Activated T-cell treated with anti-CD3 and anti-CD28 coated beads, Interleukin-2, amount 50 U/mL, for 72 hours (primary cell): ENCODE measurements around the gene DENND1A. TPM values are rescaled to one million over a fixed set of nuclear protein-coding genes. Genes with fewer than 3 reads are reported as not detected.
A peak's percentile ranks its signal among the peaks of the same experiment; 100 is the strongest.

Source experiments
- ATAC-seq, 2 donors: fragments of 150-1000 bp; cut with Tn5 transposase; replicated peaks in 1 of 2; 2 replicates each; pipeline ENCODE4 v1.10.0; 2021; ENCODE audit warnings: moderate library complexity in 2 of 2, mild to moderate bottlenecking in 1 of 2
- DNase-seq, 2 donors: peaks; one replicate each; pipeline ENCODE4 v3.0.0; 2021 to 2022; ENCODE audit warnings: mixed read lengths in 1 of 2
- H3K27ac Mint-ChIP-seq: one replicate; pipeline ENCODE4 v1.8.0; 2022; ENCODE audit warnings: mild to moderate bottlenecking, moderate library complexity, mixed read lengths
- H3K27me3 Mint-ChIP-seq: one replicate; pipeline ENCODE4 v1.8.0; 2022; ENCODE audit warnings: low read depth, mixed read lengths
- H3K36me3 Mint-ChIP-seq, 2 donors: one replicate each; pipeline ENCODE4 v1.8.0; 2022; ENCODE audit warnings: mixed read lengths in 2 of 2, mild to moderate bottlenecking in 1 of 2; ENCODE audit not compliant: insufficient read depth in 2 of 2
- H3K4me1 Mint-ChIP-seq: one replicate; pipeline ENCODE4 v1.8.0; 2022; ENCODE audit warnings: low read depth, mixed read lengths
- H3K4me3 Mint-ChIP-seq, 2 donors: one replicate each; pipeline ENCODE4 v1.8.0; 2022; ENCODE audit warnings: mild to moderate bottlenecking in 2 of 2, mixed read lengths in 2 of 2, moderate library complexity in 2 of 2
- H3K9me3 Mint-ChIP-seq, 2 donors: one replicate each; pipeline ENCODE4 v1.8.0; 2022; ENCODE audit warnings: mixed read lengths in 2 of 2
- total RNA-seq, 2 donors: library from RNA; stranded (reverse); gene quantifications; one replicate each; pipeline ENCODE4 v1.2.3, GENCODE V29; 2022

The DENND1A gene
- total RNA-seq, 2 donors from 2014 or later: 18.3 to 18.5 TPM

GRCh38 chr9:123350590-123351310, 579.2 kb downstream of the DENND1A start:
- no peak for DNase-seq
- Mint-ChIP-seq H3K4me1 (peaks cover 7% of the 10 kb centered on the region), H3K27me3 (peaks cover 8% of the 10 kb centered on the region), H3K27ac (no peak overlapping the region), H3K36me3 (no peaks in the 10 kb centered on the region), H3K4me3 (no peak overlapping the region), H3K9me3 (no peaks in the 10 kb centered on the region)
- ATAC-seq: no peak

- DNase-seq: peak; percentile 72 to 79
- no peaks in the 10 kb centered on the region for H3K9me3 Mint-ChIP-seq
- peak; percentile 81 to 84 for ATAC-seq
- no peak overlapping the region for H3K4me3 Mint-ChIP-seq
- H3K36me3 Mint-ChIP-seq: no peaks in the 10 kb centered on the region
- peaks cover 8% of the 10 kb centered on the region for H3K27me3 Mint-ChIP-seq
- H3K4me1 Mint-ChIP-seq: peaks cover 7% of the 10 kb centered on the region
- no peak overlapping the region for H3K27ac Mint-ChIP-seq
Observed at GRCh38 chr9:123349691-123350480, 580.0 kb downstream of the DENND1A start.

DNA sequence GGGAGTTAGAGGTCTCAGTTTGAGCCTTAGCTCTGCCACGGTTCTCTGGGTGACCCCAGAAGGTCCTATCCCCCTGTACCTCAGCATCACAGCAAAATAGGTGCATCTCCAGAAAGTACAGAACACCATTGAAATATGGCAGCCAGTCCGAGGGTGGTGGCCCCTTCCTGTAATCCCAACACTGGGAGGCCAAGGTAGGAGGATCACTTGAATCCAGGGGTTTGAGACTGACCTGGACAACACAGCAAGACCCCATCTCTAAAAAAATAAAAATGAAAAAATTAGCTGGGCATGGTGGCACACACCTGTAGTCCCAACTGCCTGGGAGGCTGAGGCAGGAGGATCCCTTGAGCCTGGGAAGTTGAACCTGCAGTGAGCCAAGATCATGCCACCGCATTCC, 580.9 kb downstream of the DENND1A start:
- no peak for DNase-seq
- Mint-ChIP-seq H3K36me3 (no peaks in the 10 kb centered on the region), H3K27ac (no peak overlapping the region)

GRCh38 chr9:123348317-123348992, 581.5 kb downstream of the DENND1A start:
- ATAC-seq (no peak), DNase-seq (no peak)
- no peaks in the 10 kb centered on the region for H3K36me3 Mint-ChIP-seq
- H3K27ac Mint-ChIP-seq: no peak overlapping the region
- H3K4me3 Mint-ChIP-seq: no peak overlapping the region
- peaks cover 8% of the 10 kb centered on the region for H3K27me3 Mint-ChIP-seq
- H3K4me1 Mint-ChIP-seq: no peaks in the 10 kb centered on the region
- H3K9me3 Mint-ChIP-seq: no peaks in the 10 kb centered on the region

More for the DNA sequence above, 580.9 kb downstream of the DENND1A start:
- ATAC-seq: no peak
- no peaks in the 10 kb centered on the region for H3K9me3 Mint-ChIP-seq
- H3K4me1 Mint-ChIP-seq: peaks cover 3% of the 10 kb centered on the region
- peaks cover 8% of the 10 kb centered on the region for H3K27me3 Mint-ChIP-seq
- H3K4me3 Mint-ChIP-seq: no peak overlapping the region

GRCh38 chr9:123347289-123348060, 582.5 kb downstream of the DENND1A start:
- Mint-ChIP-seq H3K4me1 (no peaks in the 10 kb centered on the region), H3K36me3 (no peaks in the 10 kb centered on the region), H3K27ac (no peak overlapping the region), H3K4me3 (no peak overlapping the region), H3K9me3 (no peaks in the 10 kb centered on the region), H3K27me3 (peaks cover 3% of the 10 kb centered on the region)
- ATAC-seq (no peak), DNase-seq (no peak)

DNA sequence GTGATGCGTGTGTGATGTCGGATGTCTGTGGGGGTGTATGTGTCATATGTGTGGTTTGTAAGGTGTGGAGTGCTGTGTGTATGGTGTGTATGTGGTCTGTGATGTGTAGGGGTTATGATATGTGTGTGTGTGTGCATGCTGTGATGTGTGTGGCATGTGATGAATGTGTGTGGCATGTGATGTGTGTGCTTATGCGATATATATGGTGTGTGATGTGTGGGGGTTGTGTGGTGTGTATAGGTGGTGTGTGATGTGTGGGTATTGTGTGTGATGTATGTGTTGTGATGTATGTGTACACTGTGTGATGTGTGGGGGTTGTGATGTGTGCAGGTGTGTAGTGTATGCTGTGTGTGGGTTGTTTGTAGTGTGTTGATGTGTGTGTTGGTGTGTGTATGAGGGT, 583.1 kb downstream of the DENND1A start:
- no peak for ATAC-seq
- Mint-ChIP-seq H3K27me3 (no peaks in the 10 kb centered on the region), H3K27ac (no peak overlapping the region), H3K4me3 (no peak overlapping the region), H3K36me3 (no peaks in the 10 kb centered on the region), H3K4me1 (peaks cover 5% of the 10 kb centered on the region), H3K9me3 (no peaks in the 10 kb centered on the region)
- DNase-seq: no peak

DNA sequence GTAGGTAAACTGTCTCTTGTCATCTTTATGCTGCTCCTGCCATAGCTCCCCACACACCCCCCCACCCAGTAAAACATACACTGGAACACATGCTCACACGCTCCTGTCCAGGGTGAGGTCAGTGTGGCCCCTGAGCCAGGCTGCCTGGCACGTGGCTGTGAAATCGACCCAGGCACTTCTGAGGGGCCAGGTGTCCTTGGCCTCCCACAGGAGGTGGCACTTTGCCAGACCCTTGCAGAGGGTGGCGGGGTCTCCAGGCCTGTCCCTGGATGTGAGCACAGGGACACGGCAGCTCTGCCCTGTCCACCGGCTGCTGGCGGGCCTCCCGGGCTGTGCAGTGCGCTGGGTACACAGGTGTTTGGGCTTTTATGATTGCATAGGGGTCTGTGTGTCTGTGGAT, 583.9 kb downstream of the DENND1A start:
- ATAC-seq (no peak), DNase-seq (no peak)
- Mint-ChIP-seq H3K27ac (no peak overlapping the region), H3K36me3 (no peaks in the 10 kb centered on the region), H3K9me3 (no peaks in the 10 kb centered on the region), H3K4me1 (peaks cover 13% of the 10 kb centered on the region), H3K27me3 (no peaks in the 10 kb centered on the region), H3K4me3 (no peak overlapping the region)

- H3K36me3 Mint-ChIP-seq: no peaks in the 10 kb centered on the region
- H3K4me3 Mint-ChIP-seq: no peak overlapping the region
- ATAC-seq (no peak), DNase-seq (no peak)
- H3K27me3 Mint-ChIP-seq: no peaks in the 10 kb centered on the region
- no peaks in the 10 kb centered on the region for H3K9me3 Mint-ChIP-seq
- no peak overlapping the region for H3K27ac Mint-ChIP-seq
- H3K4me1 Mint-ChIP-seq: peaks cover 18% of the 10 kb centered on the region
Observed at GRCh38 chr9:123345567-123345955, 584.4 kb downstream of the DENND1A start.

DNA sequence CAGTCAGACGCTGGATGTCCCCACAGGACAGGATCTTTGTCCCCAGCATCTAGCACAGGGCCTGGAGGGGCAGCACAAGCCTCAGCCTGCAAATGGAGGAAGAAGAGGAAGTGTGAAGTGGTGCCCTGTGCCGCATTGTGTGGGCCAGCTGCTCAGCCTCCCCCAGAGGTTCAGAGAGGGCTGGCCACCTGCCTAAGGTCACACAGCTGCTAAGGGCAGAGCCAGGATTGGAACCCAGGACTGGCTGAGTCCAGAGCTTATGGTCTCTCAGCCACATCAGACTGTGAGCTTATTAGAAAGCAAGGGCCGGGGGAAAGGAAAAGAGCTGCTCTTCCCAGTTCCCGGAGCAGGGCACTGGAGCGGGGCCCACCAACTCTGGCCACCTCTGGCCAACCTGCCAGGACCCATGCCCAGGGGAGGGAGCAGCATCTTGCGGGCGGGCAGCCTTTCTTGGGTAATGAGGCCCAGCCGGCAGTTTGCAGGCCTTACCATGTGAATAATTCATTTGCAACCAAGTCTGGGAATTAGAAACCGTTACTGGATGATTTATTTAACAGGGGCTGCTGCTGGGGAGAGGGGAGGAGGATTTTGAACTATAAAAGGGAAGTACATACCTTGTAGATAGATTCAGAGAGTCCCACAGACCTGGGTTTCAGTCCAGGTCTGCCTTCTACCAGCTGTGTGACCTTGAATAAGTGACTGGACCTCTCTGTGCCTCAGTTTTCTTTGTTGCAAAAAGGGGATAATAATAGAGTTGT, 585.6 kb downstream of the DENND1A start:
- no peaks in the 10 kb centered on the region for H3K27me3 Mint-ChIP-seq
- H3K4me1 Mint-ChIP-seq: peaks cover 30% of the 10 kb centered on the region
- DNase-seq (no peak), ATAC-seq (no peak)
- no peaks in the 10 kb centered on the region for H3K9me3 Mint-ChIP-seq
- H3K27ac Mint-ChIP-seq: no peak overlapping the region
- H3K4me3 Mint-ChIP-seq: no peak overlapping the region
- H3K36me3 Mint-ChIP-seq: no peaks in the 10 kb centered on the region

GRCh38 chr9:123343443-123344191, 586.3 kb downstream of the DENND1A start:
- no peak for DNase-seq
- Mint-ChIP-seq H3K4me3 (no peak overlapping the region), H3K27me3 (no peaks in the 10 kb centered on the region), H3K27ac (no peak overlapping the region), H3K36me3 (no peaks in the 10 kb centered on the region), H3K9me3 (no peaks in the 10 kb centered on the region), H3K4me1 (peaks cover 37% of the 10 kb centered on the region)
- no peak for ATAC-seq

DNA sequence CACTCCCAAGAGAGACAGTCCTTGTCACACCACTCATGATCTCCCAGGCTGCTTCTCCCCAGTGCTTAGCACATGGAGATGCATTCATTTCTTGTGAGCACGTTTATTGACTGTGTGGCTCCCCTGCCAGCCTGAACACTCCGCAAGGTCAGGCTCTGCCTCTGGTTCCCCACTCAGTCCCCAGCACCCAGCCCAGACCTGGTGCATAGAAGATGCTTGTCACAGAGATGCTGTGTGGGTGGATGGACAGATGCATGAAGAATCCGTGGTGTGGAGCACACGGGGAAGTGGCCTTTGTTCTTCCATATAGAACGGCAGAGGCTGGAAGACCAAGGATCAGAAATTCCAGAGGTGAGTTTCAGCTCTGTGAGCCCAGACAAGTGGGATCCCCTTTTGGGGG, 587.7 kb downstream of the DENND1A start:
- no peak overlapping the region for H3K27ac Mint-ChIP-seq
- H3K27me3 Mint-ChIP-seq: no peaks in the 10 kb centered on the region
- H3K4me1 Mint-ChIP-seq: peaks cover 48% of the 10 kb centered on the region

GRCh38 chr9:123341816-123342215, 588.1 kb downstream of the DENND1A start:
- Mint-ChIP-seq H3K4me3 (no peak overlapping the region), H3K4me1 (peaks cover 49% of the 10 kb centered on the region), H3K27ac (no peak overlapping the region), H3K27me3 (no peaks in the 10 kb centered on the region), H3K9me3 (no peaks in the 10 kb centered on the region), H3K36me3 (no peaks in the 10 kb centered on the region)
- ATAC-seq (no peak), DNase-seq (no peak)

More for the DNA sequence above, 587.7 kb downstream of the DENND1A start:
- Mint-ChIP-seq H3K36me3 (no peaks in the 10 kb centered on the region), H3K9me3 (no peaks in the 10 kb centered on the region), H3K4me3 (no peak overlapping the region)
- DNase-seq (no peak), ATAC-seq (no peak)
